Mesothelial cell of epicardium (in vitro differentiated cells): Measurements from ENCODE around the gene DUSP8. TPM values are rescaled to one million over a fixed set of nuclear protein-coding genes. Genes with fewer than 3 reads are reported as not detected.
"Not testable (repeated sequence)": the region's sequence is repeated elsewhere in the genome, so short reads cannot be mapped to it uniquely, and the experiment has no call there.

Source experiments
- DNase-seq, 2 experiments: peaks; one replicate each; pipeline ENCODE4 v3.0.0; 2021; ENCODE audit warnings: low spot score in 2 of 2; ENCODE audit not compliant: unreplicated experiment in 2 of 2
- H3K27ac Mint-ChIP-seq: 2 replicates; pipeline ENCODE4 v1.8.0; 2021; ENCODE audit warnings: mixed read lengths
- H3K27me3 Mint-ChIP-seq: 2 replicates; pipeline ENCODE4 v1.8.0; 2021; ENCODE audit warnings: low read depth, mixed read lengths
- H3K36me3 Mint-ChIP-seq: 2 replicates; pipeline ENCODE4 v1.8.0; 2021; ENCODE audit warnings: mixed read lengths
- H3K4me1 Mint-ChIP-seq: 2 replicates; pipeline ENCODE4 v1.8.0; 2021; ENCODE audit warnings: mixed read lengths
- H3K4me3 Mint-ChIP-seq: 2 replicates; pipeline ENCODE4 v1.8.0; 2021; ENCODE audit warnings: mild to moderate bottlenecking, moderate library complexity, mixed read lengths
- H3K9me3 Mint-ChIP-seq: 2 replicates; pipeline ENCODE4 v1.8.0; 2021; ENCODE audit warnings: mixed read lengths
- total RNA-seq: library from RNA; stranded (reverse); gene quantifications from 3 replicates; pipeline ENCODE4 v1.2.1, GENCODE V29; 2021
- TF ChIP-seq, protein P1 (sequence below): fragments of 200-600 bp; sonication (generic); IDR thresholded peaks from one replicate; pipeline ENCODE4 v1.5.0; 2021; ENCODE audit warnings: antibody characterized with exemption; ENCODE audit not compliant: unreplicated experiment

Gene DUSP8
- total RNA-seq, 1 donor from 2014 or later, result 9.1 TPM

DNA sequence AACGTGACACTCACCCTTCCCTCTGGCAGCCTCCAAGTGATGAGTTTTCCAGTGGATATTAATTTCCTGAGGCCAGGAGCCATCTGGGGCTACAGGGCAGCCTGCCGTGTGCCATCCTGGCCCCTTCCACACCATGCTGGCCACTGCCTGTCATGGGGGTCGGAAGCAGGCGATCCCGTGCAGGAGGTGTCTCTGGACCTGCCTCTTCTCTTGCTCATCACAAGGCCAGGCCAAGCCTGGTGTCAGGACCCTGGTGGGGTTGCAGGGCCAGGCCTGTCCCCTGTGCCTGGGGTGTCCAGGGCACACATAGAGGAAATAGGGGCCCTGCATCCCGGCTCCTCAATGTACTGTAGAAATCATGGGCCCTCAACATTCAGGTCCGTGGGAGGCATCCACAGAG lies 32.6 kb upstream of the DUSP8 start:
- H3K27ac Mint-ChIP-seq, result no peak overlapping the region
- H3K4me3 Mint-ChIP-seq, result no peak overlapping the region
- H3K9me3 Mint-ChIP-seq, result peaks cover 10% of the 10 kb centered on the region
- peaks cover 8% of the 10 kb centered on the region for H3K4me1 Mint-ChIP-seq
- H3K27me3 Mint-ChIP-seq, result peaks cover 54% of the 10 kb centered on the region
- no peaks in the 10 kb centered on the region for H3K36me3 Mint-ChIP-seq
- DNase-seq, result no peak
- TF ChIP-seq, protein P1, sequence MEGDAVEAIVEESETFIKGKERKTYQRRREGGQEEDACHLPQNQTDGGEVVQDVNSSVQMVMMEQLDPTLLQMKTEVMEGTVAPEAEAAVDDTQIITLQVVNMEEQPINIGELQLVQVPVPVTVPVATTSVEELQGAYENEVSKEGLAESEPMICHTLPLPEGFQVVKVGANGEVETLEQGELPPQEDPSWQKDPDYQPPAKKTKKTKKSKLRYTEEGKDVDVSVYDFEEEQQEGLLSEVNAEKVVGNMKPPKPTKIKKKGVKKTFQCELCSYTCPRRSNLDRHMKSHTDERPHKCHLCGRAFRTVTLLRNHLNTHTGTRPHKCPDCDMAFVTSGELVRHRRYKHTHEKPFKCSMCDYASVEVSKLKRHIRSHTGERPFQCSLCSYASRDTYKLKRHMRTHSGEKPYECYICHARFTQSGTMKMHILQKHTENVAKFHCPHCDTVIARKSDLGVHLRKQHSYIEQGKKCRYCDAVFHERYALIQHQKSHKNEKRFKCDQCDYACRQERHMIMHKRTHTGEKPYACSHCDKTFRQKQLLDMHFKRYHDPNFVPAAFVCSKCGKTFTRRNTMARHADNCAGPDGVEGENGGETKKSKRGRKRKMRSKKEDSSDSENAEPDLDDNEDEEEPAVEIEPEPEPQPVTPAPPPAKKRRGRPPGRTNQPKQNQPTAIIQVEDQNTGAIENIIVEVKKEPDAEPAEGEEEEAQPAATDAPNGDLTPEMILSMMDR, result no peak

DNA sequence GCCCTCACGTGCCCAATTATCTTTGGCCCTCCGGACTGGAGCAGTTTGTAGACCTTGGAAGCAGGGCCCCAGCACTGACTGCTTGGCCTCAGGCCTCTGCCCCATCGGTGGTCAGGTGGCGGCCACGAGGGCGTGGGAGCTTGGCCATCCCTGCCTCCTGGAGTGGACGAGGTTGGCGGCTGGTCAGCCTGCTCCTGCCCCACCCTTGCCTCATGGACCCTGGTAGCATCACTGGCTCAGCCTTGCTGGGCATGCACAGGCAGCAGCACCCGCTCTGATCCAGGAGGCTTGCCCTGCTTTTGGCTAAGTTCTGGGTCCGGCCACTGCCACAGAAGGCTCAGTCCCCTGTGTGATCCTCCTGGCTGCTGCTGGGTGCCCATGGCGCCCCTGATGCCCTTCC lies 32.1 kb upstream of the DUSP8 start:
- H3K27ac Mint-ChIP-seq, result no peak overlapping the region
- TF ChIP-seq, protein P1, result no peak
- H3K4me3 Mint-ChIP-seq, result no peak overlapping the region
- peaks cover 8% of the 10 kb centered on the region for H3K4me1 Mint-ChIP-seq
- peaks cover 58% of the 10 kb centered on the region for H3K27me3 Mint-ChIP-seq
- no peaks in the 10 kb centered on the region for H3K36me3 Mint-ChIP-seq
- DNase-seq, result no peak
- H3K9me3 Mint-ChIP-seq, result peaks cover 10% of the 10 kb centered on the region

DNA sequence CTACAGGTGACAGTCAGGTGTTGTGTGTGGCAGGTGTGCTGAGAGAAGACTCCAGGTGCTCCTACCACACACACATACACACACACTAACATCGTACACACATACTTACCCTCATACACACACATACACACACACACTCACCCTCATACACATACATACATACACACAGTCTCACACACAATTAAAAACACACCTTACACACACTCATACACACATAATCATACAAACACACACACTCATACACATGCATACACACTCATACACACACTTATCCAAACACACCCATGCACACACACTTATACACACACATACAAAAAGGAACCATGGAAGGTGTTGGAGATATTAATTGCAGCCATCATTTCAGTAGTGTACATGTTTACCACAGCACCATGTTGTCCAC lies 31.6 kb upstream of the DUSP8 start:
- Mint-ChIP-seq H3K4me1 (peaks cover 8% of the 10 kb centered on the region), H3K27me3 (peaks cover 60% of the 10 kb centered on the region), H3K4me3 (no peak overlapping the region), H3K36me3 (no peaks in the 10 kb centered on the region), H3K9me3 (peaks cover 10% of the 10 kb centered on the region), H3K27ac (no peak overlapping the region)
- TF ChIP-seq, protein P1, result no peak
- no peak for DNase-seq

DNA sequence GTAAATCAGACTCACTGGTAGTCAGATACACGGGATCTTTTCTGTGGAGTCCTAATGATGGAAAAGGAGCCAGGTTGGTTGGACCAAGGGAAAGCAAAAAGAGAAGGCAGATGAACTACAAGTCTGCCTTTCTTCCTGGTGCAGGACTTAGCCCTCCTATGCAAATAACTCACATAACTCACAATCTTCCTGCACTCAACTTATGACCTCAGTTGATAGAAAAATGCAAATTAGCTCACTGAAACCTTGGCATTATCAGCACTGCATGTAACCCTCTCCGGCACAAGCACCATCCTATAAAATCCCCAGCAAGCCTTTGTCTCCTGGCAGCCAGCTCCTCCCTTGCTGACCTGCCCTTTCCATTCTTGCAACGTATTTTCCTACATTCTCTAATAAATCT lies 29.6 kb upstream of the DUSP8 start:
- H3K4me3 Mint-ChIP-seq, H3K36me3 Mint-ChIP-seq, DNase-seq, H3K27ac Mint-ChIP-seq, H3K4me1 Mint-ChIP-seq: not testable (repeated sequence)
- Mint-ChIP-seq H3K9me3 (peaks cover 10% of the 10 kb centered on the region), H3K27me3 (peaks cover 60% of the 10 kb centered on the region)

GRCh38 chr11:1600626-1601025 lies 28.6 kb upstream of the DUSP8 start:
- H3K9me3 Mint-ChIP-seq, result peaks cover 10% of the 10 kb centered on the region
- no peak overlapping the region for H3K27ac Mint-ChIP-seq
- no peak overlapping the region for H3K4me3 Mint-ChIP-seq
- TF ChIP-seq, protein P1, result no peak
- peaks cover 1% of the 10 kb centered on the region for H3K4me1 Mint-ChIP-seq
- H3K27me3 Mint-ChIP-seq, result peaks cover 64% of the 10 kb centered on the region
- no peaks in the 10 kb centered on the region for H3K36me3 Mint-ChIP-seq
- DNase-seq, result no peak

GRCh38 chr11:1598816-1599215 lies 26.7 kb upstream of the DUSP8 start:
- Mint-ChIP-seq H3K4me3 (no peak overlapping the region), H3K9me3 (peaks cover 10% of the 10 kb centered on the region), H3K4me1 (peaks cover 1% of the 10 kb centered on the region), H3K27me3 (peaks cover 80% of the 10 kb centered on the region), H3K36me3 (no peaks in the 10 kb centered on the region), H3K27ac (no peak overlapping the region)
- DNase-seq, result no peak
- TF ChIP-seq, protein P1, result no peak

GRCh38 chr11:1598406-1598805 lies 26.3 kb upstream of the DUSP8 start:
- not testable (repeated sequence) for H3K27ac Mint-ChIP-seq, H3K36me3 Mint-ChIP-seq, H3K4me1 Mint-ChIP-seq, H3K4me3 Mint-ChIP-seq, DNase-seq
- H3K9me3 Mint-ChIP-seq, result peaks cover 10% of the 10 kb centered on the region
- peaks cover 82% of the 10 kb centered on the region for H3K27me3 Mint-ChIP-seq
